ENCODE results near the gene RIMBP2.

The RIMBP2 gene

DNA sequence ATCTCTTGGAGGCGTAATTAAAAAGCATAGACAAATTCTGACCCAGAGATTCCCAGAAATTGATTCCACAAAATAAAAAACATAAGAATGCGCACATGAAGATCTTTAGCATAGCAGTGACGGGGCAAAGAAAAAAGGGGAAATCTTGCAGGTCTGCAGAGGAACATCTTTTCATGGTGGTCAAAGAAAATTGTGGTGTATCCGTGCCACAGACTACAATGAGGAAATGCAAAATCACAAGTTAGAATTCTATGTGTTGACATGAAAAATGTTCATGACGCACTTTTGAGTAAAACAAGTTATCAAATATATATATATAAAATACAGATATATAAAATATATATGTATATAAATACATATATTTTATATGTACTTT is 101.6 kb downstream of the RIMBP2 start:
- TF ChIP-seq, protein P1, sequence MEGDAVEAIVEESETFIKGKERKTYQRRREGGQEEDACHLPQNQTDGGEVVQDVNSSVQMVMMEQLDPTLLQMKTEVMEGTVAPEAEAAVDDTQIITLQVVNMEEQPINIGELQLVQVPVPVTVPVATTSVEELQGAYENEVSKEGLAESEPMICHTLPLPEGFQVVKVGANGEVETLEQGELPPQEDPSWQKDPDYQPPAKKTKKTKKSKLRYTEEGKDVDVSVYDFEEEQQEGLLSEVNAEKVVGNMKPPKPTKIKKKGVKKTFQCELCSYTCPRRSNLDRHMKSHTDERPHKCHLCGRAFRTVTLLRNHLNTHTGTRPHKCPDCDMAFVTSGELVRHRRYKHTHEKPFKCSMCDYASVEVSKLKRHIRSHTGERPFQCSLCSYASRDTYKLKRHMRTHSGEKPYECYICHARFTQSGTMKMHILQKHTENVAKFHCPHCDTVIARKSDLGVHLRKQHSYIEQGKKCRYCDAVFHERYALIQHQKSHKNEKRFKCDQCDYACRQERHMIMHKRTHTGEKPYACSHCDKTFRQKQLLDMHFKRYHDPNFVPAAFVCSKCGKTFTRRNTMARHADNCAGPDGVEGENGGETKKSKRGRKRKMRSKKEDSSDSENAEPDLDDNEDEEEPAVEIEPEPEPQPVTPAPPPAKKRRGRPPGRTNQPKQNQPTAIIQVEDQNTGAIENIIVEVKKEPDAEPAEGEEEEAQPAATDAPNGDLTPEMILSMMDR (IDR thresholded peaks at IDR 0.05; ENCODE audit: borderline replicate concordance, insufficient read depth, low read depth, low read length): no peak
- no peak overlapping the region for H3K4me3 ChIP-seq (ENCODE audit: low read depth, low read length)

DNA sequence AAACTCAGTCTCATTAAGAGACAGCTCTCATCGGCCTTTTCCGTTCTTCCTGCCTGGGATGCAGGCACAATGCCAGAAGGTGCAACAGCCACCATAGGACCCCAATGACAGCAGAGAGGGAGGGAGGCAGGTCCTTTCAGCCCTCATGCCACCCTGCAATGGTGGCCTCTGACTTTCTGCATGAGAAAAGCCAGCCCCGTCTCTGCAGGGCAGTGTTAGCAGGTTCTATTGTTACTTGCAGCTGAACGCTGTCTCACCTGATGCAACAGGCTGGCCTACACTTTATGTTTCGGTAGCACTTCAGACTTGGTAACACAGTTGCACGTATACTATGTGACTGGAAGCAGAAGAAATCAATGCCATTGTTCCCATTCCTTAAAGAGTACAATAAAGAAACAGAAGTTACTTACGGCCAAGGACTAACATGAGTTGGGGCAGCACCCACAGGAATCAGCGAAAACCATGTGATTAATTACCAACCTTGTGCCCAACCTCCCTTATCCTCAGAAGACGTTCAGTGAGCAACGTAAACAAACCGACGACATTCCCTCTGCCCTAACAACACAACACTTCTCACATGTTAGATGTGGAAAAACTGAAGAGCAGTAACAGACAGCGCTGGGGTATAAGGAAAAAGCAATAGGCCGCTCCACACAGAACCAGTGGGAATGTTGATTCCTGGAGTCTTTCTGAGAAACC is 102.1 kb downstream of the RIMBP2 start:
- TF ChIP-seq, protein P1 (IDR thresholded peaks at IDR 0.05; ENCODE audit: borderline replicate concordance, insufficient read depth, low read depth, low read length): no peak
- no peak overlapping the region for H3K4me3 ChIP-seq (ENCODE audit: low read depth, low read length)

DNA sequence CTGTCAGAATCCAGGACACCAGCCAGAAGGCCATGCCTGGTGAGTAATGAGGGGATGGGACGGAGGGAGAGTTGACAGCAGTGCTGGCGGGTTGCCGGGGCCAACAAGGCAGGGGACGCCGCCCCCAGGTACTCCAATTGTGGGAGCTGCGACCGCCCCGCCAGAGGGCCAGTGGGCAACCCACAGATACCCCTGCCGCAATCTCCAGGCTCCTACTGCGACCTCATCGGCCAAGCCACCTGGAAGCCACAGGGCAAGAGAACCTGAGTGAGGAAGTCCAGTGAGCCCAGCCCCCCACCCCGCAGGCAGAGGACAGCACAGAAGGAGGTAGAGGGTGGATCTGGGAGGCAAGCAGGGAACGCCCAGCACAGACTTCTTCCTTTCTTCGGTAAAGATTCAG is 103.0 kb downstream of the RIMBP2 start:
- no peak overlapping the region for H3K4me3 ChIP-seq (ENCODE audit: low read depth, low read length)
- TF ChIP-seq, protein P1 (IDR thresholded peaks at IDR 0.05; ENCODE audit: borderline replicate concordance, insufficient read depth, low read depth, low read length): no peak

DNA sequence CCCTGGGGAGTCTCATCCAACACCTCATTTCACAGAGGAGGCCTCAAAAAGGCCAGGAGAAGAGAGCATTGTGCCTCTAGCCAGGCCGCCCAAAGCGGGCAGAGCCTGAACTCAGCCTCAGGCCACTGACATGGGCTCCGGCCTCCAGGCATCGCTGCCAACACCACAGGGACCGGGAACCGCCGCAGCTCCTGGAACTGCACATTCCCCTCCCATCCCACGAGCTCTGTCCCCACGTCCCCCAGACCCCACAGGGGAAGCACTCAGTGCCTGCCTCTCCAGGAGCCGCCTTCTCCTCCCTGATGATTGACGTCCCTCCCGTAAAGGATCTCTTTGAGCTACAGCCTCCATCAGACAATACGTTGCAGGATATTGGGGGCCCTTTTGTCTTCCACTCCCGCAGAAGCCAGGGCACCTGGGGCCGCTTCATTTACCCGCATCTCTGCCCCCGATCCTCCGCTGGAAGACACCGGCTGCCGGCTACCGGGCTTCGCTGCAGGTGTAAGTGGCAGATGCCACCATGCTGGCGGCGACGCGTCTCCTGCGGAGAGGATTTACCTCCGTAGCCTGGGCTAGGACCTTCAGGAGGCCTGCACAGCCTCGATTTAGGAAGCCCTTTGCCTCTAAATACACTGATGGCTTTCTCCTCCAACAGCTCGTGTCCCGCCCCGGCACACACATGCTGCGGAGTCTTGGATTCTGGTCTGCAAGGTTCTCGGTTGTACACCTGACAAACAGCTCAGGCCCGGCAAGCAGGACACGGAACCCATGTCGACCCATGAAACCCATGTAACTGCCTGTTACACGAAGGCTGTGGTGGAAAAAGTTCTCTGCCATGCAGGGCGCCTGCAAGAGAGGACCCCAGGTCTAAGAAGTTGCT is 104.8 kb downstream of the RIMBP2 start:
- TF ChIP-seq, protein P1 (IDR thresholded peaks at IDR 0.05; ENCODE audit: borderline replicate concordance, insufficient read depth, low read depth, low read length): no peak
- H3K4me3 ChIP-seq (ENCODE audit: low read depth, low read length): no peak overlapping the region

DNA sequence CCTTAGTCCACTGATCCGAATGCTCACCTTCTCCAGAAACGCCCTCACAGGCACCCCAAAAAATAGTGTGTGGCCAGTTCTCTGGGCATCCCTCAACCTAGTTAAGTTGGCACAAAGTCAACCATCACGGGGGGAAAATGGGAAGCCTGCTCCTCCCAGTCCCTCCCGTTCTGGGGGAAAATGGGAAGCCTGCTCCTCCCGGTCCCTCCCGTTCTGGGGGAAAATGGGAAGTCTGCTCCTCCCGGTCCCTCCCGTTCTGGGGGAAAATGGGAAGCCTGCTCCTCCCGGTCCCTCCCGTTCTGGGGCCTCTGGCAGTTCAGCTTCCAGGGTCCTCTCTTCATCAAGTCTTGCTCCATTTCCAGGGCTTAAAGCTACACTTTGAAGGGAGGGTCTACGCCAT is 106.1 kb downstream of the RIMBP2 start:
- no peak overlapping the region for H3K4me3 ChIP-seq (ENCODE audit: low read depth, low read length)
- TF ChIP-seq, protein P1 (IDR thresholded peaks at IDR 0.05; ENCODE audit: borderline replicate concordance, insufficient read depth, low read depth, low read length): no peak

DNA sequence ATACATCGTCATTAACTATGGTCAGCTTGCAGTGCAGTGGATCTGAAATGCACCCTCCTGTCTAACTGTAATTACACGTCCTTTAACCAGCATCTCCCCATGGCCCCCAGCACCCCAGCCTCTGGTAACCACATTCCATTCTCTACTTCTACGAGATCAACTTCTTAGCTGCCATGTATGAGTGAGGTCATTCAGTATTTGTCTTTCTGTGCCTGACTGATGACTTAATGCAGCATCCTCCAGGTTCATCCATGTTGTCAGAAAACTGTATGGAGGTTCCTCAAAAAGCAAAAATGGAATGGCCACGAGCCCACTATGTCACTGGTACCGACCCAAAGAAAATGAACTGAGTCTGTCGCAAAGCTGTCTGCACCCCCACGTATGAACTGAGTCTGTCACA is 107.3 kb downstream of the RIMBP2 start:
- no peak overlapping the region for H3K4me3 ChIP-seq (ENCODE audit: low read depth, low read length)
- TF ChIP-seq, protein P1 (IDR thresholded peaks at IDR 0.05; ENCODE audit: borderline replicate concordance, insufficient read depth, low read depth, low read length): no peak

Data from GM12875 (cell line).